ENCODE results near the gene TRMT5. TPM values are rescaled to one million over a fixed set of nuclear protein-coding genes. Genes with fewer than 3 reads are reported as not detected.

The TRMT5 gene
- total RNA-seq, 2 donors from 2014 or later: 8.3 to 9.8 TPM

Other genes with a start within 250 kb of the TRMT5 start
- gene MNAT1, start 246.3 kb downstream of the TRMT5 start, total RNA-seq: 10 to 100 TPM; 25.6 to 27.2 TPM
- 1 to 10 TPM; 5.9 to 9.0 TPM for gene SLC38A6, start 166 bp upstream of the TRMT5 start, total RNA-seq

All from left cardiac atrium (tissue), 2 donors.